ENCODE results near the gene PID1. TPM values are rescaled to one million over a fixed set of nuclear protein-coding genes. Genes with fewer than 3 reads are reported as not detected.

The PID1 gene
- total RNA-seq, 1 donor from 2014 or later, result not detected

DNA sequence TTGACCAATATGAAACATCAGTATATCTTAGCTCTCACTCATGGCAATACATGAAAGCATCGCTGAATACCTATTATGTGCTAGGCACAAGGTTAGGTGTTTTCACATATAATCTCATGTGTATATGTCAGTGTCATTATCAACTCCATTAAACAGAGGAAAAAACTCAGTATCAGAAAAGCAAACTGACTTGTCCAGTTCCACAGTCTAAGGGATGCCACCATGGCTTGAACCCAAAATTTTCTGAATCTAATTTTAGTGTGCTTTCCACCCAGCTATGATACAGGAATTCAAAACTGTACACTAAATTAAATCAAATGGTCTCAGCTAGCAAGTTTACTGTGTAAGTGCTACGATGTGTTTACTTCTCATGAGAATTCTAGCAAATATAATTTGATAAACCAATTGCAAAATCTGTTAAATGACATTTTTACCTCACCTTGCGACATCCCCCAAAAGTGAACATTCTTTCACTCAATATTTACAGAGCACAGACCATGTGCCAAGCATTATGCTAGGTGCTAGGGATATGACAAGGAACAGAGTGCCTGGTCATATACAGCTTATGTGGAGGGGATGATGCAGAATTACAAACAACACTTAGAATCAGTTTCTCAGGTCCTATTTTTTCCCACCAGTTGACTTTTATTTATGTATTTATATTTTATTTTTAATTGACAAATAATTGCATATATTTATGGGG lies 211.6 kb downstream of the PID1 start:
- H3K27ac Mint-ChIP-seq, result no peak overlapping the region
- H3K9me3 Mint-ChIP-seq, result peaks cover 20% of the 10 kb centered on the region
- no peaks in the 10 kb centered on the region for H3K4me1 Mint-ChIP-seq (ENCODE audit: low read depth)
- no peak for DNase-seq (ENCODE audit: low spot score)
- H3K27me3 Mint-ChIP-seq (ENCODE audit: low read depth), result no peaks in the 10 kb centered on the region
- H3K4me3 Mint-ChIP-seq (ENCODE audit: low read depth), result no peak overlapping the region
- intact Hi-C loops (cut with micrococcal nuclease), result no loop called here
- H3K36me3 Mint-ChIP-seq (ENCODE audit: low read depth), result no peaks in the 10 kb centered on the region

DNA sequence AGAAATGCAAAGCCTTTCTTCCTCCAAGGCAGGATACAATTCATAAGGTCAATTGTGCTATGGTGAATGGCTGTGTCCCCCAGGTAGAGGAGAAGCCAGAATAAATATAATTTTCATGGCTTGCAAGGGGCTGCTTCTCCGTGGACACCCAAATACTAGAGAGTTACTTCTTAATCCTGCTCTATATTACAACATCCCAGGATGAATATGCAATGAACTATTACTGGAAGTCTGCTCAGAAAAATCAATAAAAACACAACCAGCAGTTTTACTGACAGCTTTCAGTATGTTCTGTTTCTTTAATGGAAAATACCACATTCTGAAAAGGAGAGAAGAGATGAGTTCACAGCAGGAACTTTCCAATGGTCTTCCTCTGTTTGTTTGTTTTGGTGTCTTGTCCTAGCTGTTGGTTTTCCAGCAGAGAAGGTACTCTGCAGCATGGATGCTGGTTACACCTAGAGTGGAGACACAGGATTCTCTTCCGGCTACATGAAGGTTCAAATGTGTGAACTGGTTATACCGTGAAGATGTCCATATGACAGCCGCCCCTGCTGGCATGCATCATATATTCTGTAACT lies 213.0 kb downstream of the PID1 start:
- Mint-ChIP-seq H3K4me3 (ENCODE audit: low read depth) (no peak overlapping the region), H3K27me3 (ENCODE audit: low read depth) (no peaks in the 10 kb centered on the region), H3K36me3 (ENCODE audit: low read depth) (no peaks in the 10 kb centered on the region), H3K4me1 (ENCODE audit: low read depth) (no peaks in the 10 kb centered on the region), H3K9me3 (peaks cover 15% of the 10 kb centered on the region), H3K27ac (no peak overlapping the region)
- intact Hi-C loops (cut with micrococcal nuclease), result no loop called here
- DNase-seq (ENCODE audit: low spot score), result no peak

GRCh38 chr2:229054311-229054710 lies 216.8 kb downstream of the PID1 start:
- H3K36me3 Mint-ChIP-seq (ENCODE audit: low read depth), result no peaks in the 10 kb centered on the region
- no peak overlapping the region for H3K27ac Mint-ChIP-seq
- no peak overlapping the region for H3K4me3 Mint-ChIP-seq (ENCODE audit: low read depth)
- no peak for DNase-seq (ENCODE audit: low spot score)
- intact Hi-C loops (cut with micrococcal nuclease), result no loop called here
- H3K4me1 Mint-ChIP-seq (ENCODE audit: low read depth), result no peaks in the 10 kb centered on the region
- peaks cover 11% of the 10 kb centered on the region for H3K9me3 Mint-ChIP-seq
- no peaks in the 10 kb centered on the region for H3K27me3 Mint-ChIP-seq (ENCODE audit: low read depth)

- Mint-ChIP-seq H3K36me3 (ENCODE audit: low read depth) (no peaks in the 10 kb centered on the region), H3K9me3 (peaks cover 9% of the 10 kb centered on the region), H3K27ac (no peak overlapping the region), H3K4me3 (ENCODE audit: low read depth) (no peak overlapping the region), H3K4me1 (ENCODE audit: low read depth) (no peaks in the 10 kb centered on the region), H3K27me3 (ENCODE audit: low read depth) (no peaks in the 10 kb centered on the region)
- DNase-seq (ENCODE audit: low spot score), result no peak
- intact Hi-C loops (cut with micrococcal nuclease), result no loop called here
These were observed 219.3 kb downstream of the PID1 start for GRCh38 chr2:229051798-229052197.

DNA sequence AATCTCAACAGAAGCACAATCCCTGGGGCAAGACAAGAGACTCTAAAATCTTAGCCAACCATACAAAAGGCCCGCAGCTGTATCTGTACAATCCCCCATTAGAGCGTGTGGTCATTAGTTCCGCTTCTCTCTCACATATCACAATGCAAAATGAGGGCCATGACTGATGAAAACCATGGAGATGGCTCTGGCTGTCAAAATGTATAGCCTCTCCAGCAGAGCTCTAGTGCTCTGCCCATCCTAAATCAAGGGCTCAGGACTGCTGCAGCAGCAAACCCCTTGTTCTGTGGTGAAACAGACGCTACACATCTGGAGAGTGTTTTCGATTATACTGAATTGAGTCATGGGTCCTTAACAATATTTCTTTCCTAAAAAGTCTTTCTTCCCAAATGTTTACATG lies 221.0 kb downstream of the PID1 start:
- Mint-ChIP-seq H3K4me3 (ENCODE audit: low read depth) (no peak overlapping the region), H3K9me3 (peaks cover 5% of the 10 kb centered on the region), H3K4me1 (ENCODE audit: low read depth) (no peaks in the 10 kb centered on the region), H3K36me3 (ENCODE audit: low read depth) (no peaks in the 10 kb centered on the region), H3K27ac (no peak overlapping the region), H3K27me3 (ENCODE audit: low read depth) (no peaks in the 10 kb centered on the region)
- intact Hi-C loops (cut with micrococcal nuclease), result no loop called here
- no peak for DNase-seq (ENCODE audit: low spot score)

GRCh38 chr2:229048134-229048533 lies 223.0 kb downstream of the PID1 start:
- H3K4me1 Mint-ChIP-seq (ENCODE audit: low read depth), result no peaks in the 10 kb centered on the region
- no peaks in the 10 kb centered on the region for H3K36me3 Mint-ChIP-seq (ENCODE audit: low read depth)
- H3K9me3 Mint-ChIP-seq, result peaks cover 5% of the 10 kb centered on the region
- H3K27ac Mint-ChIP-seq, result no peak overlapping the region
- no peak for DNase-seq (ENCODE audit: low spot score)
- intact Hi-C loops (cut with micrococcal nuclease), result no loop called here
- no peaks in the 10 kb centered on the region for H3K27me3 Mint-ChIP-seq (ENCODE audit: low read depth)
- H3K4me3 Mint-ChIP-seq (ENCODE audit: low read depth), result no peak overlapping the region

GRCh38 chr2:229045671-229046070 lies 225.4 kb downstream of the PID1 start:
- no peaks in the 10 kb centered on the region for H3K36me3 Mint-ChIP-seq (ENCODE audit: low read depth)
- intact Hi-C loops (cut with micrococcal nuclease), result no loop called here

DNA sequence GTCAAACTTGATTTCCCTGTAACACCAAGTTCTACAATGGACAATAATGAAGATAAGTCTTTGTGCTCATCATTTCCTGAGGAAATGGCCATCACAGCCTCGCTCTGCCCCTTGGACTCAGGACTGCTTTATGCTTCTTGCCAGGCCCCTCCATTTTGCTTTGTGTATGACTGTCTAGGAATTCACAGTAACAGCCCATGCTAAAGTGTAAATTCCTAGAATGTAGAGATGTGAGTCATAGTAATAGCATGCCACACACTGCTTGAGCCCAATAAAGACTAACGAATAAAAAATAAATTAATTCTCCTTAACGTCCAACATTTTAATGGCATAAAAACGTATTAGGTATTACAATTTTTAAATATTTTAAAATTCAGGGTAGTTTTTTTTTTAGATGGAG lies 226.5 kb downstream of the PID1 start:
- H3K27ac Mint-ChIP-seq, result no peak overlapping the region
- intact Hi-C loops (cut with micrococcal nuclease), result no loop called here
- H3K36me3 Mint-ChIP-seq (ENCODE audit: low read depth), result no peaks in the 10 kb centered on the region
- DNase-seq (ENCODE audit: low spot score), result no peak
- H3K4me1 Mint-ChIP-seq (ENCODE audit: low read depth), result no peaks in the 10 kb centered on the region
- H3K4me3 Mint-ChIP-seq (ENCODE audit: low read depth), result no peak overlapping the region
- H3K9me3 Mint-ChIP-seq, result no peaks in the 10 kb centered on the region
- H3K27me3 Mint-ChIP-seq (ENCODE audit: low read depth), result no peaks in the 10 kb centered on the region

More at GRCh38 chr2:229045671-229046070, 225.4 kb downstream of the PID1 start:
- H3K27me3 Mint-ChIP-seq (ENCODE audit: low read depth), result no peaks in the 10 kb centered on the region
- H3K27ac Mint-ChIP-seq, result no peak overlapping the region
- no peak overlapping the region for H3K4me3 Mint-ChIP-seq (ENCODE audit: low read depth)
- no peaks in the 10 kb centered on the region for H3K4me1 Mint-ChIP-seq (ENCODE audit: low read depth)
- no peak for DNase-seq (ENCODE audit: low spot score)
- no peaks in the 10 kb centered on the region for H3K9me3 Mint-ChIP-seq

DNA sequence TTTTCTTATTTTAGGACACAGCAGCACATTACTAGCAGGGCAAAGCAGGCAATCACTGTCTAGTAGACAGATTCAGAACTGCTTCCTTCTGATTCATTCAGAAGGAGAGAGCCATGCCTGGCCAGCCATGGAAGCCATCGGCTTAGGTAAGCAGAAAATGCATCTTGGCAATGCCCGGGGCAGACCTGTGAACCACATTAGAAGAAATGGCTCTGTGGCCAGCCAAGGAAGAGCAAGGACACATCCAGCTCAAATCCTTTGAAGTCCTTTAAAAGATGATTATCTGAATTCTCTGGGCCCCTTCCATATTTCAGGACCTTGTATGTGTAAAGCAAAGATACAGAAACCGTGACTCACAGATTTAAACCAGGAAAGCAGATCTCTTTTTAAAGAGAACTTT lies 227.4 kb downstream of the PID1 start:
- Mint-ChIP-seq H3K27ac (no peak overlapping the region), H3K36me3 (ENCODE audit: low read depth) (no peaks in the 10 kb centered on the region), H3K4me1 (ENCODE audit: low read depth) (no peaks in the 10 kb centered on the region), H3K9me3 (no peaks in the 10 kb centered on the region), H3K4me3 (ENCODE audit: low read depth) (no peak overlapping the region), H3K27me3 (ENCODE audit: low read depth) (no peaks in the 10 kb centered on the region)
- DNase-seq (ENCODE audit: low spot score), result no peak
- intact Hi-C loops (cut with micrococcal nuclease), result no loop called here

DNA sequence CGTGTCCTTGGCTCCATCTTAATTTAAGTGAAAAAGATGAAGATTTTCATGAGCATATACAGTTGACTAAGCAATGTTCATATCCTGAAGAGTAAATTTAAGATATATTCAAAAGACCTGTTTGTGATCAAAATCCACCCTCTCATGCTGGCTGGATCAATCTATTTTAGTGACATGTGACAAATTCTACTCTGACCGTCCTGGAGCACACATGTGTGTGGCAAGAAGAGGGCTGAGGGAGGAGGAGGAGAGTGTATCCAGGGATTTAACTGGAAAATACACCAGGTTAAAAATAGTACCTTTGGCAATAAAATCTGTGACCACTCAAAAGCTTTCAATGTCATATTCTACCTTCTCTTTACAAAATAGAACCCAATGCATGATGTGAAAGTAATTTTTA lies 228.7 kb downstream of the PID1 start:
- DNase-seq (ENCODE audit: low spot score), result no peak
- no peaks in the 10 kb centered on the region for H3K27me3 Mint-ChIP-seq (ENCODE audit: low read depth)
- no peak overlapping the region for H3K27ac Mint-ChIP-seq
- intact Hi-C loops (cut with micrococcal nuclease), result no loop called here
- no peaks in the 10 kb centered on the region for H3K36me3 Mint-ChIP-seq (ENCODE audit: low read depth)
- no peaks in the 10 kb centered on the region for H3K4me1 Mint-ChIP-seq (ENCODE audit: low read depth)
- no peaks in the 10 kb centered on the region for H3K9me3 Mint-ChIP-seq
- no peak overlapping the region for H3K4me3 Mint-ChIP-seq (ENCODE audit: low read depth)

DNA sequence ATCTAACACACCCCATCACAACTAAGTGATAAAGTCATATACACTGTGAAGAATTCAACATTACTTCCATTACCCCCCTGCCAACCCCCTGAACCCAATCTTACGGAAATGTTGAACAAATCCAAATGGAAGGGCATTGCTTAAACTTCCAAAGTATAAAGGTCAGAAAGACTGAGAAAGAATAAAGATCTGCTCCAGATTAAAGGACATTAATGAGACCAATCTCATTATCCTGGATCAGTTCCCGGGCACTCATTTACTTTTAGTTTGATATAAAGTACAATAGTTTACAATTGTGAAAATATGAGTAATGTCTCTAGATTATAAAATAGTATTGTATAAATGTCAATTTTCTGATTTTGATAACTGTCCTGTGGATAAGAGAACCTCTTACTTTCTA lies 229.4 kb downstream of the PID1 start:
- Mint-ChIP-seq H3K4me1 (ENCODE audit: low read depth) (no peaks in the 10 kb centered on the region), H3K9me3 (no peaks in the 10 kb centered on the region), H3K4me3 (ENCODE audit: low read depth) (no peak overlapping the region), H3K36me3 (ENCODE audit: low read depth) (no peaks in the 10 kb centered on the region), H3K27ac (no peak overlapping the region), H3K27me3 (ENCODE audit: low read depth) (no peaks in the 10 kb centered on the region)
- no peak for DNase-seq (ENCODE audit: low spot score)
- intact Hi-C loops (cut with micrococcal nuclease), result no loop called here

DNA sequence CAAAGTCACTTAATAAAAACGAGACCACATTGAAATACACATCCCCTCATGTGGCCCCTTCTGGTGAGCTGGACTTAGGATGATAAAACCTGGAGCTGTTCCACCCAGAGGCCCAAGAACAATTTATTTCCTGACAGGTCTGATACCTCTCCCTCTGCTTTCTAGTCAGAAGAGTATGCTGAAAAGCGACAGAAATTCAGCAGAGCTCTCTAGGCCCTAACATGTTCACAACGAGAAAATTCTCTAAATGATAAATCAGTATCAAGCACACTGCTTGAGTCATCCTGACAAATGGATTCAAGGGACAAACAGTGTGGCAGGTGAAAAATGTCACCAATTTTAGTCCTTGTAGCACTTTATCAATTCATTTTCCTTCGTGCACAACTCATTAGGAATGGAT lies 233.5 kb downstream of the PID1 start:
- no peaks in the 10 kb centered on the region for H3K27me3 Mint-ChIP-seq (ENCODE audit: low read depth)
- no peaks in the 10 kb centered on the region for H3K9me3 Mint-ChIP-seq
- H3K27ac Mint-ChIP-seq, result no peak overlapping the region
- no peak overlapping the region for H3K4me3 Mint-ChIP-seq (ENCODE audit: low read depth)
- no peak for DNase-seq (ENCODE audit: low spot score)
- no peaks in the 10 kb centered on the region for H3K4me1 Mint-ChIP-seq (ENCODE audit: low read depth)
- intact Hi-C loops (cut with micrococcal nuclease), result no loop called here
- H3K36me3 Mint-ChIP-seq (ENCODE audit: low read depth), result no peaks in the 10 kb centered on the region

GRCh38 chr2:229033816-229034215 lies 237.3 kb downstream of the PID1 start:
- H3K36me3 Mint-ChIP-seq (ENCODE audit: low read depth), result no peaks in the 10 kb centered on the region
- intact Hi-C loops (cut with micrococcal nuclease), result no loop called here
- H3K4me1 Mint-ChIP-seq (ENCODE audit: low read depth), result no peaks in the 10 kb centered on the region
- no peaks in the 10 kb centered on the region for H3K9me3 Mint-ChIP-seq
- no peak overlapping the region for H3K4me3 Mint-ChIP-seq (ENCODE audit: low read depth)
- no peak for DNase-seq (ENCODE audit: low spot score)
- H3K27me3 Mint-ChIP-seq (ENCODE audit: low read depth), result no peaks in the 10 kb centered on the region
- H3K27ac Mint-ChIP-seq, result no peak overlapping the region
